Thymus (tissue), 11 donors: Measurements from ENCODE around the gene IGSF21. TPM values are rescaled to one million over a fixed set of nuclear protein-coding genes. Genes with fewer than 3 reads are reported as not detected.

Source experiments
- DNase-seq, 9 donors: peaks; one replicate each; pipeline ENCODE4 v3.0.0-alpha.2; 2013; ENCODE audit warnings: low spot score in 9 of 9, low read depth in 6 of 9, missing footprints in 1 of 9
- H3K27ac ChIP-seq, 2 donors: one replicate each; pipeline ENCODE4 v1.5.1; 2013; ENCODE audit warnings: control low read depth in 1 of 2, low read depth in 1 of 2, low read length in 1 of 2, mild to moderate bottlenecking in 1 of 2, moderate library complexity in 1 of 2
- H3K27me3 ChIP-seq, 2 donors: one replicate each; pipeline ENCODE4 v1.5.1; 2013; ENCODE audit warnings: low read length in 1 of 2; ENCODE audit not compliant: control insufficient read depth in 2 of 2, insufficient read depth in 1 of 2
- H3K36me3 ChIP-seq, 2 donors: one replicate each; pipeline ENCODE4 v1.5.1; 2013; ENCODE audit warnings: low read length in 1 of 2, mild to moderate bottlenecking in 1 of 2, moderate library complexity in 1 of 2; ENCODE audit not compliant: control insufficient read depth in 2 of 2, insufficient read depth in 2 of 2
- H3K4me1 ChIP-seq, 2 donors: one replicate each; pipeline ENCODE4 v1.5.1; 2013; ENCODE audit warnings: low read length in 2 of 2; ENCODE audit not compliant: control insufficient read depth in 2 of 2, insufficient read depth in 2 of 2
- H3K4me3 ChIP-seq, 2 donors: one replicate each; pipeline ENCODE4 v1.5.1; 2013; ENCODE audit warnings: low read length in 2 of 2, control low read depth in 1 of 2, mild to moderate bottlenecking in 1 of 2
- H3K9me3 ChIP-seq, 2 donors: one replicate each; pipeline ENCODE4 v1.5.1; 2013; ENCODE audit warnings: low read length in 1 of 2, mild to moderate bottlenecking in 1 of 2; ENCODE audit not compliant: control insufficient read depth in 2 of 2, insufficient read depth in 1 of 2
- WGBS: extraction: QIAGEN DNeasy Blood & Tissue Kit; methylation state at CpG from one replicate; pipeline ENCODE4 v1.1.7; 2013; 5-methylcytosine and 5-hydroxymethylcytosine counted together
- polyA plus RNA-seq: library from polyadenylated mRNA; stranded (reverse); fragments of 200-250 nt; gene quantifications from one replicate; pipeline ENCODE4 v1.2.3, GENCODE V29; 2013
- total RNA-seq: library from RNA; stranded (reverse); fragments of 120-200 nt; gene quantifications from one replicate; pipeline ENCODE4 v1.2.4, GENCODE V29; 2013
- donor health status: healthy.

The IGSF21 gene
- total and polyA plus RNA-seq, 2 donors: 0.85 to 2.1 TPM

DNA sequence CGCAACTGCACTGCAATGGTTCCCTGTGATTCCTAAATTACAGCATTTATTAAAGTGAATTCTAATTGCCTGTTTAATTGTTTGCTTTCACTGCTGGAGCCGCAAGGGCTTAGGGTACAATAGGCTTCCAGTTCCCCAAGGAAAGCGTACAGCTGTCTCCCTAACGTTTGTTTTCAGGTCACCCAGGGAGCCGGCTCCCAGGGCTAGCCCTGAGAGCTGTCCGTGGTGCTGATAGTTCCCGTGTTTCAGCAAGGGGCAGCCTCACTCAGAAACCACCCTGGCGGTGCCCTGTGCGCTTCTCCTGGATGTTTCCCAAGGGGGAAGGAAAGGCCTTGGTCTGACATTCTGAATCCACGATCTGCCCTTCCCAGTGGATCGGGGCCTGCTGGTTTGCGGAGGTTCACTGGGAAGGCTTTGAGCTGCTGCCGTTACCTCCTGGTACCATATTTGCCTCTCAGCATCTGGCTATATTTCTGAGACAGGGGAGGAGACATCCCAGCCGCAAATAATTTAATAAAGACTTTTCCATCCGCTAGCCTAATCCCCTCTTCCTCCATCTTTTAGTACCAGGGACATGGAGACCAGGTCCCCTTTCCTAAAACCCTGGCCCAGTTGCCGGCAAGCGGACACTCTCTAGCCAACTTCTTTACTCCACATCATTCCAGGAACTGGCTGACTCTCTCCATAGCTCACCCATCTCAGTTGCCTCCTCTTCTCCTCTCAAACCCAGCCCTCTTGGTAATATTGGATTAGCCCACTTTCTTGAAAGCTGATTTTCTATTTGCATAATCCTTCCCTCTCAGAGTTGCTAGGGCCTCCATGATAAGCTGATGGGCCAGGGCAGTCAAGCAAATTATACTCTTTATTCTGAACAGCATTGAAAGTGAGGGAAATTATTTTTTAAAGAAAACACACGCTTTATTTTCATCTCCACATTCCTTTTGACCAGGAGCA is 149.0 kb downstream of the IGSF21 start:
- Histone ChIP-seq H3K9me3 (peaks cover 0 to 3% of the 10 kb centered on the region in 2 donors), H3K4me1 (no peaks in the 10 kb centered on the region), H3K27ac (no peak overlapping the region), H3K27me3 (no peaks in the 10 kb centered on the region), H3K36me3 (no peaks in the 10 kb centered on the region), H3K4me3 (no peak overlapping the region)
- 44% methylated on average over 18 of the region's 18 CpGs for WGBS
- DNase-seq: peak in 8 of 9 donors; percentile 12 to 53 (median 24)

DNA sequence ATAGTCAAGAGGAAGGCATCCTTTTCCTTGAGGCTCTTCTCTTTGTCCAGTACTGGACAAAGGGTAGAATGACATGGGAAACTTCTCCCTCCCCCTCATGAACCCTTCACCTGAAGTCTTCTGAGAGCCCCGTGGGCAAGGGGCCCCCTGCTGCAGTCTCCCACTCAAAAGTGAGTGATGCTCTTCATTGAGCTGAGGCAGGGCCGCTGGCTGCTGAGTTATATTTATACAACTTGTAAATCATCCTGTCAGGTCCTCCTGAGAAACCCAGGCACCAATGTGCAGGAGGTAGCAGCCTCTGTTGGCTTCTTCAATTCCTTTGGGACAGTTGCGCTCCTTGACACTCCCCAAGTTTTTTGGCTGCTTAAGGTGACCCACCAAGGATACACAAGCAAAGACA is 150.2 kb downstream of the IGSF21 start:
- WGBS: 69% methylated on average over 3 of the region's 3 CpGs
- no peak for DNase-seq
- Histone ChIP-seq H3K9me3 (peaks cover 0 to 3% of the 10 kb centered on the region in 2 donors), H3K36me3 (no peaks in the 10 kb centered on the region), H3K4me1 (no peaks in the 10 kb centered on the region), H3K27ac (no peak overlapping the region), H3K27me3 (no peaks in the 10 kb centered on the region), H3K4me3 (no peak overlapping the region)

DNA sequence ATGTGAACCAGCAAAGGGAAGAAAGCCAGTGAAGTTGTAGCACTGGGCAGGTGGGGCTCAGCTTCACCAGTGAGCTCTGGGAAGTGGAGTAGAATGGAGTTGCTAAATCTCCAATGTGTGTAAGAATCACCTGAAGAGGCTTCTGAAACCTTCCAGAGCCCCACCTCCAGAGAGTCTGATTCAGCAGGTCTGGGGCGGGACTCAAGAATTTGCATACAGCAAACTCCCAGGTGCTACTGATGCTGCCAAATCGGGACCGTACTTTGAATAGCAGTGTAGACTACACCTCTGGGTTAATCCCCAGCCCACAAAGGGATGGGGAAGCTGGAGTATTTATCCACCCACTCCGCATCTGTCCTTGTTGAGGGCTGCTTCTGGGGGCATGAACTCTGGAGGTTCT is 154.3 kb downstream of the IGSF21 start:
- WGBS: 57% methylated on average over 4 of the region's 4 CpGs
- Histone ChIP-seq H3K27ac (no peak overlapping the region), H3K4me1 (no peaks in the 10 kb centered on the region), H3K36me3 (no peaks in the 10 kb centered on the region), H3K4me3 (no peak overlapping the region), H3K9me3 (peaks cover 0 to 3% of the 10 kb centered on the region in 2 donors), H3K27me3 (no peaks in the 10 kb centered on the region)
- no peak for DNase-seq

DNA sequence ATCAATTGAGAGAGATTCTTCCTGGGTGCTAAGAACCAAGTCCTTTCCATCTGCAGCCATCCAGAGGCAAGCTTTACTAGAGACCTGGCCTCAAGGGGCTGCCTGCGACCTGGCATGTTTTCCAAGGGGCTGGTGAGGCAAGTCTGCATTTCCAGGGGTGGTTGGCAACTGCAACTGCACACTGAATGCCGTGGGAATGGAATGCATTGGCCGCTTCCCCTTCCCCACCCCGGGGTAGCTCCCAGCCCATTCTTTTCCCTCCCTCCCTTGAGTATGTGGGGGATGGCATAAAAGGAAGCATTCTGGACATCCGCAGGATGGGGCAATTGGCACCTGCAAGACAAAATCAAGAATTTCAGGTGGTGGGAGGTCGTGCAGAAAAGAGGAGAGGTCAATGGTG is 155.1 kb downstream of the IGSF21 start:
- Histone ChIP-seq H3K4me3 (no peak overlapping the region), H3K27me3 (no peaks in the 10 kb centered on the region), H3K36me3 (no peaks in the 10 kb centered on the region), H3K9me3 (peaks cover 0 to 3% of the 10 kb centered on the region in 2 donors), H3K4me1 (no peaks in the 10 kb centered on the region), H3K27ac (no peak overlapping the region)
- WGBS: 34% methylated on average over 6 of the region's 6 CpGs
- DNase-seq: no peak

DNA sequence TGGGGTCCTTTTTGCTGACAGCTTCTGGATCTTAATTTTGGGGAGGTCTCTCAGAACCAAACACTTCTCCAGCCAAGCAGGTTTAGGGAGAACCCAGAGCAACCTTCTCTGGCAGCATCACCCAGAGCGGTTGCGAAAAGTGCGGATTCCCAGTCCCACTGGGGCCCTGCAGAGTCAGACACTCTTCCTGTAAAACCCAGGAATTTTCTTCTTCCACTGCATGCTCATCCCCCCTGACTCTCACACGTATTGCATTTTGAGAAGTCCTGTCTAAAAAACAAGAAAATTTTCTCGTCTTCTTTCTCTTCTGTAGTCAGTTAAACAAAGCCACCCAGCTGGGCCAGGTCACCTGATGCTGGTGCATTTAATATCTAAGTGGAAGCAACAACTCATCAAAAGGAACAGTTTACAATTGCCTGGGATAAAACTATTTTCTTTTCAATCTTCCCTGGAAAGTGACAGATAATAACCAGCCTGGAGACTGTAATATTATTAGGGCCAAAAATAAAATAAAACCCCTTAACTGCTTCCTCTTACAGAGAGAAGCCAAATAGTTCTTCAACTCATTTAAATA is 156.0 kb downstream of the IGSF21 start:
- DNase-seq: no peak
- Histone ChIP-seq H3K36me3 (no peaks in the 10 kb centered on the region), H3K27me3 (no peaks in the 10 kb centered on the region), H3K4me3 (no peak overlapping the region), H3K9me3 (peaks cover 0 to 3% of the 10 kb centered on the region in 2 donors), H3K4me1 (no peaks in the 10 kb centered on the region), H3K27ac (no peak overlapping the region)
- WGBS: 64% methylated on average over 5 of the region's 5 CpGs

DNA sequence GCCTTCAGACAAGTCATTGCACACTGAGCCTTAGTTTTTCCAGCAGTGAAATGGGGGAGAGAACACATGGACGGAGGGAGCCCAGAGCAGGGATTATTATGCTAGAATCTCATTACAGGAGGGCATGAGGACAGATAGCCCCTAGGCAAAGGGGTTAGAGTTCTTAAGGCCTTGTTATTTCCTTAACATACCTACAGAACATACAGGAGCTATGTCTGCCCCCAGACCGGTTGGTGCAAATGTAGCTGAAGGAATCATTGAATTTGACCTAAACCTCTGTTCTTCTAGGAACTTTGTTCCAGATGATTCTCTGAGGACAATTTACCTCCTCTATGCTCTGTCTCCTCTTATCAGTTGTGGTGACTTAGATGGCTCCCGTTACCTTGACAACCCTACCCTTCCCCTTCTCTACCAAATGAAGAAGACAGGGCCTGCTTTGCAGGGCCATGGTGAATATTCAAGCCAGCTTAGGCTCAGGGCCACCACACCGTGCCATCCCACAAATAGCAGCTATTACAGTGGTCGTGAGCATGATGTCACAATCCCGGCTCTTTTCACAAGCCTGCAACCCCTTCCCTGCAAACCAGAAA is 156.9 kb downstream of the IGSF21 start:
- no peak for DNase-seq
- Histone ChIP-seq H3K27ac (no peak overlapping the region), H3K36me3 (no peaks in the 10 kb centered on the region), H3K27me3 (no peaks in the 10 kb centered on the region), H3K4me3 (no peak overlapping the region), H3K9me3 (peaks cover 0 to 3% of the 10 kb centered on the region in 2 donors), H3K4me1 (no peaks in the 10 kb centered on the region)
- 74% methylated on average over 6 of the region's 6 CpGs for WGBS

DNA sequence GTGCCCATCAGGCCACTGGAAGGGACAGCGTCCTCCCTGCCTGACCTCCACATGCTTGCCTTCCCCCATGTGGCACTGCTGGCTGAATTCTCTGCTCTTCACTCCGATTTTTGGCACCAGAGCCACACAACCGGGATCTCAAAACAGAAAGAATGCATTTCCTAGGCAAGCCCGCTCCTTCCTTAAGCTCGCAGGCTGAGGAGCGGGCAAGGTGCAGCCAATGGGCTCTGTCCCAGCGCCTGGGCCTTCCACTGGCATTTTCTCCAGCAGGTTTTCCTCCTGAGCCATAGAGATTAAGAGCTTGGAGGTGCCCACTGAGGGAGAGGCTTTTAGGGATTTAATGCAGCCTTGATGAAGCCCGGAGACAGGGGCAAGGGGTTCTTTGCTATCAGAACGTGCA is 158.0 kb downstream of the IGSF21 start:
- Histone ChIP-seq H3K4me3 (no peak overlapping the region), H3K4me1 (no peaks in the 10 kb centered on the region), H3K9me3 (peaks cover 0 to 2% of the 10 kb centered on the region in 2 donors), H3K27me3 (no peaks in the 10 kb centered on the region), H3K36me3 (no peaks in the 10 kb centered on the region), H3K27ac (no peak overlapping the region)
- 80% methylated on average over 9 of the region's 9 CpGs for WGBS
- no peak for DNase-seq

DNA sequence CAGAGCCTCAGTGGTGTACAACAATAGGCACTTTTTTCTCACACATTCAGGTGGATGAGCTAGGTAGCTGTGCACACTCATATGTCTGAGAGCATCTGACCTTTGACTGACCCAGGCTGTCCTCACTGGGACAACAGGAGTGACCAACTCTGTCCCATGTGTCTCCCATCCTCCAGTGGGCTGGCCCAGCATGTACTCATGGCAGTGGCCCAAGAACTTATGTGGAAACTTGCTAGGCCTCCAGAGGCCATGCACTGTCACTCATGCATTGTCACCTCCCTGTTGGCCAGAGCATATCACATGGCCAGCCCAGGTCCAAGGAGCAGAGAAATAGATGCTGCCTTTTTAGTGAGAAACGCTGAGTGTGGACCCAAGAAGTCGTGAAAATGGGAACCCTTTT is 158.8 kb downstream of the IGSF21 start:
- WGBS: 86% methylated on average over 2 of the region's 2 CpGs
- no peak for DNase-seq

DNA sequence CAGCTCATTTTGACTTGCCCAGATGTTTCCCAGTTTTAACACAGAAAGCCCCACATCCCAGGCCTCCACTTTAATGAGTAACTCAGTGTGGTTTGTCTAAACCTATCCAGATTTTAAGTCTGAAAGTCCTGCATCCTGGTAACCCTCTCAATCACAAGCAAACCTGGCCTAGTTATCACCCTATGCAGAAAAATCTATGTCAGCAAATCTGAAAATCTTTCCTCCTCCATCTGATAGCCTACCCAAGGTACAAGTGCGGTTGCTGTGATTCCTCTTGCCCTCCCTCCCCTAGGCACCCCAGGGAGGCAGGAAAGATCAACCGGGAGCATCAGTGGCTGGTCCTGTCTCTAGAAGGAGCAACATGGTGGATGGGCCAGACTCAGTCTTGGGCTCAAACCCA is 163.7 kb downstream of the IGSF21 start:
- WGBS: 96% methylated on average over 2 of the region's 2 CpGs
- no peaks in the 10 kb centered on the region for H3K27me3 ChIP-seq
- H3K36me3 ChIP-seq: no peaks in the 10 kb centered on the region
- no peaks in the 10 kb centered on the region for H3K9me3 ChIP-seq
- no peak overlapping the region for H3K27ac ChIP-seq
- DNase-seq: no peak
- no peak overlapping the region for H3K4me3 ChIP-seq
- no peaks in the 10 kb centered on the region for H3K4me1 ChIP-seq

More for the DNA sequence above, 158.8 kb downstream of the IGSF21 start:
- Histone ChIP-seq H3K4me1 (no peaks in the 10 kb centered on the region), H3K27me3 (no peaks in the 10 kb centered on the region), H3K27ac (no peak overlapping the region), H3K4me3 (no peak overlapping the region), H3K36me3 (no peaks in the 10 kb centered on the region), H3K9me3 (no peaks in the 10 kb centered on the region)
